CMK (cell line): ENCODE data around the gene EHMT1.

Source experiments
- DNase-seq: peaks from one replicate; pipeline ENCODE4 v3.0.0-alpha.2; 2010; ENCODE audit warnings: low read depth

EHMT1 gene

DNA sequence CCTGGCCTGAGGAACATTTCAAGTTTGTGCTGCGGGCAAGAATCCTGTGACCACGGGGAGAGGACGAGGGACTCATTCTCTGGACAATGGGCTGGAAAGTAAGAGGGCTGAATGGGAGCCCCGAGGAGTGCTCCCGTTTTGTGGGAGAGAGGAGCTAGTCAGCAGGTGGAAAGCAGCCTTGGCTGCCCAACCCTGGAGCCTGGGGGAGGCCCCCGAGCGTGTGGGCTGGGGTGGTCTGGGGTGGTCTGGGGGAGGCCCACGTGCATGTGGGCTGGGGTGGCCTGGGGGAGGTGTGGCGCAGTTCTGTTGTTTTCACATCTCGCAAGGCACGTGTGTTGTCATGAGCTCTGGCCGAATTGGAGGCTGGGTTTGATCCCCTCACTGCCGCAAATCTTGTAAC is 27.5 kb downstream of the EHMT1 start:
- DNase-seq: no peak

- no peak for DNase-seq
Observed at GRCh38 chr9:137647096-137647714, 28.4 kb downstream of the EHMT1 start.

GRCh38 chr9:137648396-137648795 is 29.6 kb downstream of the EHMT1 start:
- no peak for DNase-seq

DNA sequence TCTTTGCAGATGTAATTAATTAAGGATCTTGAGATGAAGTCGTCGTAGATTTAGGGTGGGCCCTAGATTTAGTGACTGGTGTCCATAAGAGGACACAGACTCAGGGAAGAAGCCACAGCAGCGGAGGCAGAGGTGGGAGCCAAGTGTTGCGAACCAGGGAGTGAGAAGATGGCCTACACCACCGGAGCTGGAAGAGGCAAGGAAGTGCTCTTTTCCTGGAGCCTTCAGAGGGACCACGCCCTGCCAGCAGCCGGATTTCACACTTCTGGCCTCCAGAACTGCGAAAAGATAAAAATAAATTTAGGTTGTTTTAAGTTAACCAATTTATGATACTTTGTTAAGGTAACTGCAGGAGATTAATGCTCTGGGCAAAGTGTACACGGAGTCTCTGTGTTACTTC is 30.7 kb downstream of the EHMT1 start:
- DNase-seq: no peak

GRCh38 chr9:137650259-137650658 is 31.5 kb downstream of the EHMT1 start:
- no peak for DNase-seq

DNA sequence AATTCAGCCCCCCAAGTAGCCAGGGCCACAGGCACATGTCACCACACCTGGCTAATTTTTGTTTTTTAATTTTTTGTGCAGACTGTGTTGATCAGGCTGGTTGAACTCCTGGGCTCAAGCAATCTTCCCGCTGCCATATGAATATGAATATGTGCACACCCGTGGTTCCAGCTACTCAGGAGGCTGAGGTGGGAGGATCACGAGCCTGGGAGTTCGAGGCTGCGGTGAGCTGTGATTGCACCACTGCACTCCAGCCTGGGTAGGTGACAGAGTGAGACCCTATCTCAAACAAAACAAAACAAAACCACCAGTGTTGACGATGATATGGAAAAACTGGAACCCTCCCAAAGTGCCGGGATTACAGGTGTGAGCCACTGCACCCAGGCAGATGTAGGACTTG is 32.0 kb downstream of the EHMT1 start:
- DNase-seq: no peak

GRCh38 chr9:137656416-137656815 is 37.6 kb downstream of the EHMT1 start:
- no peak for DNase-seq

DNA sequence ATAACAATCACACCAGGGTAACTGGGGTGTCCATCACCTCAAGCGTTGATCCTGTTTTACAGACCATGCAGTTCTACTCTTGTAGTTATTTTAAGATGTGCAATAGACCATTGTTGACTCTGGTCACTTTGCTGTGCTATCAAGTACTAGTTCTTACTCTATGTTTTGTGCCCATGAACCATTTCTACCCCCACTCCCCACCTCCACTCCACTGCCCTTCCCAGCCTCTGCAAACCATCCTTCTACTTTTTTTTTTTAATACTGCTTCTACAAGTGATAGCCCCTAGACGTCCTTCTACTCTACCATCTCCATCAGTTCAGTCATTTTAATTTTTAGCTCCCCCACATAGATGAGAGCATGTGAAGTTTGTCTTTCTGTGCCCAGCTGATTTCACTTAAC is 38.8 kb downstream of the EHMT1 start:
- DNase-seq: no peak

- no peak for DNase-seq
Observed at GRCh38 chr9:137658781-137659180, 40.0 kb downstream of the EHMT1 start.

DNA sequence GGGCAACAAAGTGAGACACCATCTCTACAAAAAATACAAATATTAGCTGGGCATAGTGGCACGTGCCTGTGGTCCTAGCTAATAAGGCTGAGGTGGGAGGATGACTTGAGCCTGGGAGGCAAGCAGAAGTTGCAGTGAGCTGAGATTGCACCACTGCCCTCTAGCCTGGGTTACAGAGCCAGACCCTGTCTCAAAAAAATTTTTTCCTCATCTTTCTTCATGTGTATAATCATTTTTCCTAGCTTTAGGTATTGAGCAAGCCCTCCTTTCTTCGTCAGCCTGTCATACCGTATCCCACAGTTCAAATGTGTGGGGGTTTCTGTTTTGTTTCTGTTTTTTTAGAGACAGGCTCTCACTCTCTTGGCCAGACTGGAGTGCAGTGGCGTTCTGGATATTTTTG is 41.3 kb downstream of the EHMT1 start:
- no peak for DNase-seq

- DNase-seq: no peak
Observed at GRCh38 chr9:137663584-137663983, 44.8 kb downstream of the EHMT1 start.

GRCh38 chr9:137664676-137665075 is 45.9 kb downstream of the EHMT1 start:
- no peak for DNase-seq

- DNase-seq: no peak
Observed at GRCh38 chr9:137665226-137665625, 46.4 kb downstream of the EHMT1 start.

GRCh38 chr9:137665697-137666512 is 47.1 kb downstream of the EHMT1 start:
- DNase-seq: no peak

DNA sequence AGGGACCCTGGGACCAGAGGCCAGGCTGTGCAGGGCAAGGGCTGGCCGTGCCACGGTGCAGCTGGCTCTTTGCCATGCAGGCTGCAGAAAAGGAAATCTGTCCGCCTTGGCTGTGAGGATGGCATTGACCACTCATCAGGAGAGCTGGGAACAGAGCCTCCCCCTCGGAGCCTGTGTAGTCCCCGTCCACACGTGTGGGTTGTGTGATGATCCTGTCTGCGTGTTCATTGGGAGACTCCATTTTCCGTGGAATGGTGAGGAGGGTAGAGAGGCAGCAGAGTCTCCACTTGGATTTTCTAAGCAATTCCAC is 47.7 kb downstream of the EHMT1 start:
- no peak for DNase-seq

DNA sequence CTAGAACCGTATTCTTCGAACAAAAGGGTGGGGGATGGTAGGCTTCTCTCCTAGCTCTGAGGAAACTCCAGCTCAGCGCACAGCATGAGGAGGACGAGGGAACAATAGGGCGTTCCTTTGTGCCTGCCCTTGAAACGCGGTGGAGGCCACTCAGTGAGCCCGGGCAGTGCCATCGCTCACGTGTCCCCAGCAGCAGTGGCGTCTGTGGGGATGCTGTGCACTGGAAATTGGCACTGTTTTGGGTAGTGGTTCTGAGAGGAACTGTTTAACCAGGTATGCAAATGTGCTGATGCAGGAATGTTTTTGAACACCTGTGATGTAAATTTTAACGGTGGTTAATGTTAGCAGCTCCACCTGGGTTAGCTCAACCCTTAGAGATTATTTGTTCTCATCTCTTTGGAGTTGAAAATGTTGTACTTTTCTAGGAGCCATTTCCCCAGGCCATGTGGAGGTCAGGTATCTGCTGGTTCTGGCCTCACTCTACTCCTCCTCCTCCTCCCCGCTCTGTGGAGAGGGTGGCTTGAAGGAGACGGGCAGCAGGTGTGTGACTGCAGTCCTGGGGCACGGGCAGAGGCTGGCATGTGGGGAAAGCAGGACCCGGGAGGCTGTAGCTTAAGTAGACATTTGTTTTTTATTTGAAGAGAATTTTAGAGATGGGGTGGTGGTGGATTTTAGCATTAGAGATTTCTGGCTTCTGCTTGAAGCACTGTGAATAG is 48.3 kb downstream of the EHMT1 start:
- DNase-seq: no peak

GRCh38 chr9:137668203-137668602 is 49.4 kb downstream of the EHMT1 start:
- DNase-seq: no peak

DNA sequence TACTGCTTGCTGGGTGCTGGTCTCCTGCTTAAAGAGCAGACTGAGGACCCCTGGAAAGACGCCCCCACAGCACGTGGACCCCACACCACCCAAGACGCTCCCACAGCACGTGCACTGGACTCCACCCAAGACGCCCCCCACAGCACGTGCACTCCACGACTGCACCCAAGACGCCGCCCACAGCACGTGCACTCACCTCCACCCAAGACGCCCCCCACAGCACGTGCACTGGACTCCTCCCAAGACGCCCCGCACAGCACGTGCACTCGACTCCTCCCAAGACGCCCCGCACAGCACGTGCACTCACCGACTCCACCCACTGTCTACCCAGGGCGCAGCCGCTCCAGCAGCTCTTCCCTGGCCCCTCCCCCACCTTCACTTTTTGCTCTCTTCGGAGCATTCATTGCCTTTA is 50.5 kb downstream of the EHMT1 start:
- DNase-seq: no peak

DNA sequence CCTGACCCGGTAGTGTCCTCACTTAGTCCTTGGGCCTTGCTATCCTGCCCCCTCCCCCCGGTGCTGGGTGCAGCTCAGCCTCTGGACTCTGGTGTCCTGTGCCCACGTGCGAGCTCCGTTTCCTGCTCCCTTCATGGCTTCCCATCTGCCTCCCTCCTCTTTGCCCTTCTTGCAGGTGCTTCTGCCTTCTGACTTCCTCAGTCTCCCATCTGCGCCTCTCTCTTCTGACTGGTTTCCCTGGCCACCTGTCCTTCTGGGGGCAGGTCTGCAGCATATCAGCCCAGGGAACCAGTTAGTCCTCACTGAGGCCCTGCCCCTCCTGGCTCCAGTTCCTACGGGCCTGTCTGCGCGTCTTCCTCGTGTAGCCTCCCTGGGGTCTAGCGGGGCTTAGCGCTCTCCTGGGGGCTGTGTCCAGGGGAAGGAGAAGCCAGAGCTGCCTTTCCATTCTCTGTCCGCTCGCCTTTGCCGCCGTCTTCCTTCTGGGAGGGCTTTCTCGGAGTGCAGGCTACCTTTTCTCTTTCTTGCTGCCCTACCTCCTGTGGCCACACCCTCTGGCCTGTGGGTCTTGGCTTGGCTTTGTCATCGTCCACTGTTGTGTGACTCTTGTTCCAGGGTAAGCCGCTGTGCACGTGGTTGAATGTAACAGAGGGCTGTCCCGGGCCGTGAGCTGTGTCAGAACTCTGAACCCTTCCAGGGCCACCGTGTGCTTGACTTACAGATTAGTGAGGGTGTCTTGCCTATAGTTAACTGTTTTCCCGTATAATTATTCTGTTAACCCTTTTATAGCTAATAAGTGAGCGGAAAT is 51.8 kb downstream of the EHMT1 start:
- DNase-seq: no peak

DNA sequence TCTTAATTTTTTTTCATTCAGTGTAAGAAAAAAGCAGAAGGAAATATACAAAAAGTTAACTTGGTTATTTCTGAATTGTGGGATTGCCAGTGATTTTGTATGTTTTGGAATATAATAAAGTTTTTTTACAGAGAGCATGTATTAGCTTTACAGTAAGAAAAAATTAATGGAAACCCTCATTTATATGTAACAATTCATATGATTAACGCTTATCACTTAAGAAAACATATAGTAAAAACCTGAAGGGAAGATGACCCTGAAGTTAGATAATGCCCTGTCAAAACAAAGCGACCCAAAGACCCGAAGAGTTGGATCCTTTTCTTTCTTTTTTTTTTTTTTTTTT is 52.4 kb downstream of the EHMT1 start:
- no peak for DNase-seq

DNA sequence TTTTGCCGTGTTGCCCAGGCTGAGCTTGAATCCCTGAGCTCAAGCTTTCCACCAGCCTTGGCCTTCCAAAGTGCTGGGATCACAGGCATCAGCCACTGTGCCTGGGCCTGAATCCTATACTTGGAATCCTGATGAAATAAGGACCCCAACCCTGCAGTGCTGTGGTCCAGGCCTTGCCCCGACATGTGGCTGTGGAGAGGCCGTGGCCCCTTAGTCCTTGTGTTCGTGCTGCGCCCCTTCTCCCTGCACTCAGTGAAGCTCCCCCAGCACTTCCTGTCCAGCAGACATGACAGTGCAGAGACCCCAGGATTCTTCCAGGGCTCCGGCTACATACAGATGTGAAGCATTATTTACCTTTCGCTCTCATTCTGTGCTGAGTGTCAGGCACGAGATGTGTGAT is 52.9 kb downstream of the EHMT1 start:
- DNase-seq: no peak

DNA sequence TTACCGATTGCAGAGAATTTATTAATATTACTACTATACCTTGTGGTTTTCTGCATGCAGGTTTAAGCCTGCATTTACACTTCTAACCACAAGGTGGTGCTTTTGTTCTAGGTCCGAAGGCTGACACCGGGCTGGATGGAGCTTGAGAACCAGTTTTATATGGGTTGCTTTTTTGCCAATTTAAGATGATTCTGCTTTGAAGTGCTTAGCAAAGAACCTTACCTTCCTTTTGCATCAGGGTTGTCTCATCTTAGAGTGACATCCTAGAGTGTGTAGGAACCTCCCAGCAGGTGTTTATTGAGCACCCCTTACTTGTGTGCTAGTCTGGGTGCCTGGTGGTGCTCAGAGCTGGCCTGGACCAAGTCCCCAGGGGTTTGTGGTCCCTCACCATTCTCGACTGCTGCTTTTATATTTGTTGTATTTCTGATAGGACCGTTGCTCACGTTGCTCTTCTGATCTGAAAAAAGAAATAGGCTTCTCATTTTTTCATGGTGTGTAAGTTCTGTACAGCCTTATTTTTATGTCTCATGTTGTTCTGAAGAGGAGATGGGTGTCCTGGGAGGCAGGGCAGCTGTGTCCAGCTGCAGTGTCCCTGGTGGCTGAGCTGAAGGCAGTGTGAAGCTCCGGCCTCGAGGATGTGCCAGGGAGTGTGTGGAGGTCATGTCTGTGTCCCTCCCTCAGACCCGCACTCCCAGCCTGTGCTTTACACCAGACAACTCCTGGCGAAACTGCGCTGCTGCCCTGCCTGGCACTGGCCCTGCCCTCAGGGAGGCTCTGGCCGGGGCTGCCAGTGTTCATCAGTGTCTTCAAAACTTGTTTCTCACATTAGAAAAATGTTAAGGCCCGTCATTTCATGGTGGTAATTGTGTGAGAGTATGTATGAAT is 54.3 kb downstream of the EHMT1 start:
- peak; percentile 44 for DNase-seq
